Smooth muscle cell (in vitro differentiated cells): Measurements from ENCODE around the gene CLMN. TPM values are rescaled to one million over a fixed set of nuclear protein-coding genes. Genes with fewer than 3 reads are reported as not detected.

ENCODE experiments used
- DNase-seq: peaks from one replicate; lab custom pipeline; 2025; ENCODE audit not compliant: unreplicated experiment; lab: John Stamatoyannopoulos, UW
- H2AFZ ChIP-seq: fragments of 200-600 bp; sonication (generic); 2 replicates; pipeline ENCODE4 v1.6.0; 2016; ENCODE audit warnings: antibody characterized with exemption, low read depth, mild to moderate bottlenecking
- H3F3A ChIP-seq: fragments of 200-600 bp; sonication (generic); 2 replicates; pipeline ENCODE4 v1.6.0; 2017; ENCODE audit warnings: antibody characterized with exemption, low read depth
- H3K27ac ChIP-seq: fragments of 200-600 bp; sonication (generic); 2 replicates; pipeline ENCODE4 v1.5.1; 2016; ENCODE audit warnings: low read depth, mild to moderate bottlenecking
- H3K27me3 ChIP-seq: fragments of 200-600 bp; sonication (generic); 2 replicates; pipeline ENCODE4 v1.6.1; 2016; ENCODE audit warnings: low read depth, mild to moderate bottlenecking
- H3K36me3 ChIP-seq: fragments of 200-600 bp; sonication (generic); 2 replicates; pipeline ENCODE4 v1.5.1; 2016; ENCODE audit warnings: low read depth
- H3K4me1 ChIP-seq: fragments of 200-600 bp; sonication (generic); 2 replicates; pipeline ENCODE4 v1.5.1; 2016; ENCODE audit warnings: low read depth
- H3K4me2 ChIP-seq: fragments of 200-600 bp; sonication (generic); 2 replicates; pipeline ENCODE4 v1.6.0; 2016; ENCODE audit warnings: mild to moderate bottlenecking
- H3K4me3 ChIP-seq: fragments of 200-600 bp; sonication (generic); 2 replicates; pipeline ENCODE4 v1.5.1; 2016; ENCODE audit warnings: mild to moderate bottlenecking
- H3K79me2 ChIP-seq: fragments of 200-600 bp; sonication (generic); 2 replicates; pipeline ENCODE4 v1.6.0; 2016; ENCODE audit warnings: low read depth, mild to moderate bottlenecking
- H3K9ac ChIP-seq: fragments of 200-600 bp; sonication (generic); 2 replicates; pipeline ENCODE4 v1.6.0; 2016; ENCODE audit warnings: low read depth
- H3K9me3 ChIP-seq: fragments of 200-600 bp; sonication (generic); replicated peaks from 2 replicates; pipeline ENCODE4 v1.5.1; 2016; ENCODE audit warnings: low read depth
- H4K20me1 ChIP-seq: fragments of 200-600 bp; sonication (generic); 2 replicates; pipeline ENCODE4 v1.6.0; 2016; ENCODE audit warnings: low read depth
- CTCF ChIP-seq: fragments of 200-600 bp; sonication (generic); IDR thresholded peaks from 2 replicates; pipeline ENCODE4 v1.5.1; 2017; ENCODE audit warnings: borderline replicate concordance, mild to moderate bottlenecking, antibody characterized with exemption; ENCODE audit not compliant: insufficient read depth, poor library complexity, severe bottlenecking
- WGBS: methylation state at CpG from one replicate; pipeline ENCODE4 v1.1.7; 2016; ENCODE audit warnings: low lambda C conversion rate; 5-methylcytosine and 5-hydroxymethylcytosine counted together
- polyA plus RNA-seq: library from polyadenylated mRNA; unstranded; fragments of >200 nt; fragmentation: Nextera tagmentation; extraction: Ambion mirVana; gene quantifications from 2 replicates; pipeline ENCODE4 v1.2.1, GENCODE V29; 2016
- total RNA-seq: library from RNA; depleted of rRNA; stranded (reverse); fragments of >200 nt; gene quantifications from 2 replicates; pipeline ENCODE4 v1.2.3, GENCODE V29; 2014

Gene CLMN
- total and polyA plus RNA-seq, 2 experiments from 2014 or later, result 1.3 to 3.5 TPM

- Histone ChIP-seq H3K27me3 (peaks cover 12% of the 10 kb centered on the region), H3K36me3 (no peaks in the 10 kb centered on the region), H3K79me2 (no peaks in the 10 kb centered on the region), H3K4me3 (no peak overlapping the region), H3F3A (no peaks in the 10 kb centered on the region), H3K27ac (no peak overlapping the region), H3K4me1 (no peaks in the 10 kb centered on the region), H3K9ac (no peak overlapping the region), H4K20me1 (no peaks in the 10 kb centered on the region), H3K4me2 (no peak overlapping the region), H2AFZ (no peak overlapping the region), H3K9me3 (no peaks in the 10 kb centered on the region)
- no peak for DNase-seq
- no peak for TF ChIP-seq CTCF
- 93% methylated on average over 7 of the region's 7 CpGs for WGBS
These were observed 4.2 kb upstream of the CLMN start for GRCh38 chr14:95323917-95324316.

- WGBS, result 87% methylated on average over 6 of the region's 6 CpGs
- Histone ChIP-seq H2AFZ (no peak overlapping the region), H3K79me2 (no peaks in the 10 kb centered on the region), H3K9ac (no peak overlapping the region), H3F3A (no peaks in the 10 kb centered on the region), H3K4me1 (no peaks in the 10 kb centered on the region), H3K9me3 (no peaks in the 10 kb centered on the region), H4K20me1 (no peaks in the 10 kb centered on the region), H3K27me3 (peaks cover 12% of the 10 kb centered on the region), H3K4me2 (no peak overlapping the region), H3K36me3 (no peaks in the 10 kb centered on the region), H3K4me3 (no peak overlapping the region), H3K27ac (no peak overlapping the region)
- DNase-seq, result no peak
- TF ChIP-seq CTCF, result no peak
These were observed 3.7 kb upstream of the CLMN start for GRCh38 chr14:95323361-95323760.

GRCh38 chr14:95322651-95323050 lies 2.9 kb upstream of the CLMN start:
- TF ChIP-seq CTCF, result no peak
- 75% methylated on average over 4 of the region's 4 CpGs for WGBS
- Histone ChIP-seq H3K36me3 (no peaks in the 10 kb centered on the region), H3K4me2 (no peak overlapping the region), H3K9ac (no peak overlapping the region), H3K79me2 (no peaks in the 10 kb centered on the region), H2AFZ (no peak overlapping the region), H3K27ac (no peak overlapping the region), H3K27me3 (peaks cover 12% of the 10 kb centered on the region), H3K9me3 (no peaks in the 10 kb centered on the region), H3K4me1 (no peaks in the 10 kb centered on the region), H4K20me1 (no peaks in the 10 kb centered on the region), H3F3A (no peaks in the 10 kb centered on the region), H3K4me3 (no peak overlapping the region)
- DNase-seq, result no peak

DNA sequence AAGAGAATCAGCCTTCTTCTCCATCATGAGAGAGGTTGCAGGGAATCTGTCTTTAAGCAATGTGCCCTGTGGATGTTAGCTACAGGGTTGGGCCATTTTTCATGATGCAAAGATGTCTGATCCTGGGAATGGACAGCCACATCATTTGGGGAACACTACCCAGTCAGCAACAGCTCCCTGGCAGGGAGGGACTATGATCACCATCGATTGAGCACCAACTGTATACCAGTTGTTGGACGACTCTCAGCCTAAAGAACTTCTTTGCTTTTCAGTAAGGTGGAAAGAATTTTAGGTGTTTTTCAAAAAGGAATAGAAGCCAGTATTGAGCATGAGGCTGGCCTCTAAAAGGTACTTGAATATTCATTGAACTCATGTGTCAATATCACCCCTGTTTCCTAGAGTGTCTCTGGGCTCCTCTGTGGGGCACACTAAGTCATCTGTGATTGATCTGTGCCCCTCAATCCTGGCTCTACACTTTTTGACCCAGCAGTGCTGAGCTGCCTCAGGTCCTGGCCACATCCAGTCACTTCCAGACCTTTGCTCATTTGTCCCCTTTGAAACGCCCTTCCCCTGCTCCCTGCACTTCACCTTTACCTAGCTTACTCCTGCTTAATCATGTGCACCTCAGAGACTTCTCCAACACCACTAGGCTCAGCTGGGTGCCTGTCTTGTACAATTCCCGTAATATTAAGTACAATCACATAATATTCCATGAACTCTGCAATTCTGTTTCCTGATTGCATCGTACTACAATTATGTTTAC lies 2.2 kb upstream of the CLMN start:
- no peaks in the 10 kb centered on the region for H3K9me3 ChIP-seq
- TF ChIP-seq CTCF, result no peak
- no peaks in the 10 kb centered on the region for H3K79me2 ChIP-seq
- H3K27me3 ChIP-seq, result peaks cover 12% of the 10 kb centered on the region
- WGBS, result 87% methylated on average over 5 of the region's 5 CpGs
- no peak overlapping the region for H3K4me3 ChIP-seq
- no peaks in the 10 kb centered on the region for H3F3A ChIP-seq
- no peak overlapping the region for H2AFZ ChIP-seq
- no peak for DNase-seq
- no peak overlapping the region for H3K4me2 ChIP-seq
- no peak overlapping the region for H3K27ac ChIP-seq
- H3K36me3 ChIP-seq, result no peaks in the 10 kb centered on the region
- no peak overlapping the region for H3K9ac ChIP-seq
- no peaks in the 10 kb centered on the region for H4K20me1 ChIP-seq
- H3K4me1 ChIP-seq, result no peaks in the 10 kb centered on the region
